MCF 10A (cell line): ENCODE data around the gene SLC5A9. TPM values are rescaled to one million over a fixed set of nuclear protein-coding genes. Genes with fewer than 3 reads are reported as not detected.
"Not testable (repeated sequence)": the region's sequence is repeated elsewhere in the genome, so short reads cannot be mapped to it uniquely, and the experiment has no call there.

Experiments used
- BruUV-seq: library from RNA; stranded (reverse); fragments of 400-500 nt; replicated peaks from 2 replicates; lab custom pipeline; 2021; lab: Mats Ljungman, UMichigan
- CTCF ChIA-PET: fragments of 300-600 bp; sonication (Branson Sonifier 250); formaldehyde crosslinking; extraction: SDS; loops from one replicate; lab custom pipeline; 2021; ENCODE audit warnings: antibody characterized with exemption, inconsistent platforms; lab: Yijun Ruan, JAX
- POLR2A ChIA-PET: fragments of 300-600, 350-650 bp; sonication (Branson Sonifier 250); formaldehyde crosslinking; extraction: SDS; loops from one replicate; lab custom pipeline; 2020; ENCODE audit warnings: antibody characterized with exemption, inconsistent platforms; lab: Yijun Ruan, JAX
- DNase-seq: peaks from one replicate; pipeline ENCODE4 v3.0.0-alpha.2; 2018; ENCODE audit not compliant: unreplicated experiment
- H3K27ac Mint-ChIP-seq: one replicate; pipeline ENCODE4 v1.8.0; 2022; ENCODE audit warnings: mild to moderate bottlenecking, low read depth, mixed read lengths; ENCODE audit not compliant: unreplicated experiment
- H3K27me3 Mint-ChIP-seq: one replicate; pipeline ENCODE4 v1.8.0; 2022; ENCODE audit warnings: mixed read lengths; ENCODE audit not compliant: insufficient read depth, unreplicated experiment
- H3K36me3 Mint-ChIP-seq: one replicate; pipeline ENCODE4 v1.8.0; 2022; ENCODE audit warnings: mild to moderate bottlenecking, moderate library complexity, mixed read lengths; ENCODE audit not compliant: insufficient read depth, unreplicated experiment
- H3K4me1 Mint-ChIP-seq: one replicate; pipeline ENCODE4 v1.8.0; 2022; ENCODE audit warnings: mixed read lengths; ENCODE audit not compliant: insufficient read depth, unreplicated experiment
- H3K4me3 Mint-ChIP-seq: one replicate; pipeline ENCODE4 v1.8.0; 2022; ENCODE audit warnings: mild to moderate bottlenecking, moderate library complexity, mixed read lengths; ENCODE audit not compliant: unreplicated experiment
- H3K9me3 Mint-ChIP-seq: one replicate; pipeline ENCODE4 v1.8.0; 2022; ENCODE audit warnings: mixed read lengths; ENCODE audit not compliant: unreplicated experiment
- CTCF ChIP-seq: fragments of 200-600 bp; IDR thresholded peaks from one replicate; pipeline ENCODE4 v1.8.0; 2022; ENCODE audit warnings: antibody characterized with exemption, mild to moderate bottlenecking; ENCODE audit not compliant: unreplicated experiment
- intact Hi-C: fragments of 100-400 bp; cut with micrococcal nuclease; formaldehyde crosslinking; loops from 2 replicates; pipeline ENCODE4 v1.14.1; 2022
- total RNA-seq: library from RNA; stranded (reverse); gene quantifications from 2 replicates; pipeline ENCODE4 v1.2.3, GENCODE V29; 2022

Gene SLC5A9
- total RNA-seq, 1 experiment from 2014 or later = not detected

- ChIA-PET CTCF (interaction anchor here (0.7 to 10.0 kb wide), 3 partner anchors 11 to 114 kb away, joined by 3 to 198 read pairs (median 3); no protein-coding TSS in a partner anchor), POLR2A (interaction anchor here (0.6 kb wide), 1 partner anchor 1775 kb away, joined by 3 read pairs; no protein-coding TSS in a partner anchor)
- Mint-ChIP-seq H3K9me3 (no peaks in the 10 kb centered on the region), H3K36me3 (no peaks in the 10 kb centered on the region), H3K27me3 (no peaks in the 10 kb centered on the region), H3K4me1 (peaks cover 11% of the 10 kb centered on the region), H3K4me3 (no peak overlapping the region), H3K27ac (no peak overlapping the region)
- DNase-seq = no peak
- intact Hi-C loops = no loop called here
- BruUV-seq = no TSS peak
- TF ChIP-seq CTCF = no peak
Observed at GRCh38 chr1:48208251-48208650, 14.3 kb upstream of the SLC5A9 start.

- BruUV-seq = no TSS peak
- Mint-ChIP-seq H3K4me3 (no peak overlapping the region), H3K36me3 (no peaks in the 10 kb centered on the region), H3K4me1 (peaks cover 9% of the 10 kb centered on the region), H3K9me3 (no peaks in the 10 kb centered on the region), H3K27ac (no peak overlapping the region), H3K27me3 (no peaks in the 10 kb centered on the region)
- POLR2A ChIA-PET = interaction anchor here (0.6 kb wide), 1 partner anchor 1776 kb away, joined by 3 read pairs; no protein-coding TSS in a partner anchor
- intact Hi-C loops = no loop called here
- CTCF ChIA-PET = interaction anchor here (0.7 to 10.0 kb wide), 3 partner anchors 11 to 114 kb away, joined by 3 to 198 read pairs (median 3); no protein-coding TSS in a partner anchor
- DNase-seq = no peak
- no peak for TF ChIP-seq CTCF
Observed at GRCh38 chr1:48208652-48209051, 13.9 kb upstream of the SLC5A9 start.

GRCh38 chr1:48213462-48213861 is 9.1 kb upstream of the SLC5A9 start:
- CTCF ChIA-PET, H3K27ac Mint-ChIP-seq, H3K36me3 Mint-ChIP-seq, POLR2A ChIA-PET, H3K4me3 Mint-ChIP-seq, H3K27me3 Mint-ChIP-seq, intact Hi-C loops, DNase-seq, H3K9me3 Mint-ChIP-seq, BruUV-seq: not testable (repeated sequence)
- peaks cover 20% of the 10 kb centered on the region for H3K4me1 Mint-ChIP-seq

GRCh38 chr1:48214366-48214765 is 8.2 kb upstream of the SLC5A9 start:
- ChIA-PET POLR2A (interaction anchor here (0.7 kb wide), 1 partner anchor 144 kb away, joined by 3 read pairs; no protein-coding TSS in a partner anchor), CTCF (interaction anchor here (1.0 kb wide), 1 partner anchor 12 kb away, joined by 4 read pairs; no protein-coding TSS in a partner anchor)
- H3K27me3 Mint-ChIP-seq, BruUV-seq, H3K9me3 Mint-ChIP-seq, H3K27ac Mint-ChIP-seq, H3K4me3 Mint-ChIP-seq, H3K36me3 Mint-ChIP-seq, DNase-seq, intact Hi-C loops: not testable (repeated sequence)
- H3K4me1 Mint-ChIP-seq = peaks cover 23% of the 10 kb centered on the region

- no peaks in the 10 kb centered on the region for H3K9me3 Mint-ChIP-seq
- intact Hi-C loops = no loop called here
- H3K4me1 Mint-ChIP-seq = peaks cover 23% of the 10 kb centered on the region
- no peak overlapping the region for H3K27ac Mint-ChIP-seq
- no peak for TF ChIP-seq CTCF
- no TSS peak for BruUV-seq
- CTCF ChIA-PET = interaction anchor here (0.5 to 1.2 kb wide), 4 partner anchors 9 to 247 kb away, joined by 3 to 4 read pairs (median 4); no protein-coding TSS in a partner anchor
- POLR2A ChIA-PET = interaction anchor here (0.6 to 0.7 kb wide), 2 partner anchors 11 to 144 kb away, joined by 3 read pairs; no protein-coding TSS in a partner anchor
- no peaks in the 10 kb centered on the region for H3K27me3 Mint-ChIP-seq
- no peaks in the 10 kb centered on the region for H3K36me3 Mint-ChIP-seq
- H3K4me3 Mint-ChIP-seq = no peak overlapping the region
- no peak for DNase-seq
Observed at GRCh38 chr1:48214820-48215219, 7.7 kb upstream of the SLC5A9 start.
